Fibroblast of skin of right quadriceps (primary cell): ENCODE results near the gene FXYD1.
"Not testable (repeated sequence)": the region's sequence is repeated elsewhere in the genome, so short reads cannot be mapped to it uniquely, and the experiment has no call there.

ENCODE experiments used
- DNase-seq: peaks from one replicate; pipeline ENCODE4 v3.0.0-alpha.2; 2013

Gene FXYD1

DNA sequence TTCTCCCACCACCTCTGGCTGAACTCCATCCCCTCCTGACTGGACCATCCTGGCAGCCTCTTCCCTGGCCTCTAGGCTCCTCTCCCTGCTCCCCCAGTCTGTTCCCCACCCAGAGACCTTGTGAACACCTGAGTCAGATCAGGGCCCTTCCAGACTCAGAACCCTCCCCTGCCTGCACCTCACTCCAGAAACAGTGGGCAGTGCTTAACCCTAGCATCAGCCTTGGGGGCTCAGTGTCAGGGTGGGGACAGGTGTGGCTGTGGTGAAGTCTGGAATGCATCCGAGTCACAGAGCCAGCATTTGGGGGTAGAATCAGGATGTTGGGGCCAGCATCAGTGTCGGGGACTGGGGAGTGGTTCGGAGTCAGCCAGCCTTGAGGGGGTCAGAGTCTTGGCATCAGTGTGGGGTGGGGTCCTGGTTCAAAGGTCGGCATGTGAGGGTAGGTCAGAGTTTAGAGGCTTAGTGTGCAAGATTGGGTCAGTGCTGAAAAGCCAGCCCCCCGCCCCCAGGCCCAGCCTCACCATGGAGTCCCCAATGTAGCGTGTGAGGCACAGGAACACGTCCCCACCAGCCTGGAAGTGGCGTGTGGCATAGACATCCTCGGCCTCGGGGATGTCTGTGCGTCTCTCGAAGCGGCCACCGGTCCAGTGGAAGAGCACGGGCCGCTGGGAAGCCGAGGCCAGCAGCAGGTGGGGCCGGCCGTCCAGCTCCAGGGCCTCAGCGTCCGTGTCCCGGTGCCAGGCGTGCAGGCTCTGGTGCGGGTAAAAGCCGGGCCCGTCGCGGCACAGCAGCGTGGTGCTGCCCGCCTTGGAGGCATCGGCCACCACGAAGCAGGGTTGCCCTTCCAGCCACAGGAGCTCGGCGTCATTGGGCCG lies 12.6 kb upstream of the FXYD1 start:
- no peak for DNase-seq

DNA sequence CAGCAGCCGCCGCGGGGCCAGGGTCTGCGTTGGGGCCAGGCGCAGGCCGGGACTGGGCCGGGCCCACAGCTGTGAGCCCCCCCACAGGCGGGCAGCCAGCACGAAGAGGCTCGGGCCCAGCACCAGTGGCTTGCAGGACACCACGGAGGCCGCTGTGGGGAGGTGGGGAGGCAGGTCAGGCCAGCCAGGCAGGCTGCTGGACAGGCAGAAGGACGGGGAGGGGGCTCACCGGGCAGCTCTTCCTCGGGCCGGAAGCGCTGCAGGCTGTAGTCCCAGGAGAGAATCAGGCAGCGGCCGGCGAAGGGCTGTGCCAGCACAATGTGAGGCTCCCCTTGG lies 12.0 kb upstream of the FXYD1 start:
- DNase-seq, result no peak

DNA sequence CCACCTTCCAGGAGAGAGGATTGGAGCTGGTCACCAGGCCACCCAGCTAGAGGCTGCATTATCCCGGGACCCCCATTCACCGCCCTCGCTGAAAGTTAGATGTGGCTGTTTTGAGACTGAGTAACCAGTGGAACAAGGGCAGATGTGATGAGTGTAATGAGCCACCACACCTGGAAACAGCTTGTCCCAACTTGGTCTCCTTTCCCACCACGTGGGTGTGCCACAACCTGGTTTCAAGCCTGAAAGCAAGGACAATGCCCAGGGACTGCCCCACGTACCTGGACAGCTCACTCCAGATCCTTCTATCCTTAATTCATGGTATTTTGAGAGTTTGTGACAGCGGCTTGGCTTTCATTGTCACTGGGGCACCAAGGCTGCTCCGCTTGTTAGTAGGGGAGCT lies 10.8 kb upstream of the FXYD1 start:
- no peak for DNase-seq

DNA sequence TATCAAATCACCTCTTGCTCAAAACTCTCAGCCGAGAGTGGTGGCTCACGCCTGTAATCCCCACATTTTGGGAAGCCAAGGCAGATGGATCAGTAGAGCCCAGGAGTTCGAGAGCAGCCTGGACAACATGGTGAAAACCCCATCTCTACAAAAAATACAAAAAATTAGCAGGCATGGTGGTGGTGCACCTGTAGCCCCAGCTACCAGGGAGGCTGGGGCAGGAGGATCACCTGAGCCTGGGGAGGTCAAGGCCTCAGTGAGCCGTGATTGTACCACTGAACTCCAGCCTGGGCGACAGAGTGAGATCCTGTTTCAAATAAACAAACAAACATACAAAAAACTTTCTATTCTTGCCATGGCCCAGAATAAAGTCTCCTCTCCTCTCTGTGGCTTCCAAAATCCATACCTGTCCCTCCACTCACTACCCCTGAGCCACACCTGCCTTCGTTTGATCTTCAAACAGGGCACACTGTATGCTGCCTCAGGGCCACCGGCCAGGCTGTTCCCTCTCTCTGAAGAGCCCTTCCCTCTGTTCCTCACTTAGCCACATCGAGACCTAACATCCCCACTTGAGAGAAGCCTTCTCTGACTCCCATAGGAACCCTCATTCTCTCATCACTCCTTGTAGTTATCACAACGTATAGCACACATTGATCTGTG lies 10.1 kb upstream of the FXYD1 start:
- DNase-seq, result no peak

DNA sequence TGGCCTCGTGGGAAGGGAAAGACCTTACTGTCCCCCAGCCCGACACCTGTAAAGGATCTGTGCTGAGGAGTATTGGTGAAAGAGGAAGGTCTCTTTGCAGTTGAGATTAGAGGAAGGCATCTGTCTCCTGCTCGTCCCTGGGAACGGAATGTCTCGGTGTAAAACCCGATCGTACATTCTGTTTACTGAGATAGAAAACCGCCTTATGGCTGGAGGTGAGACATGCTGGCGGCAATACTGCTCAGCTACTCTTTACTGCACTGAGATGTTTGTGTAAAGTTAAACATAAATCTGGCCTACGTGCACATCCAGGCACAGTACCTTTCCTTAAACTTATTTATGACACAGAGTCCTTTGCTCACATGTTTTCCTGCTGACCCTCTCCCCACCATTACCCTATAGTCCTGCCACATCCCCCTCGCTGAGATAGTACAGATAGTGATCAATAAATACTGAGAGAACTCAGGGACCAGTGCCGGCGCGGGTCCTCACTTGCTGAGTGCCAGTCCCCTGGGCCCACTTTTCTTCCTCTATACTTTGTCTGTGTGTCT lies 8.8 kb upstream of the FXYD1 start:
- not testable (repeated sequence) for DNase-seq

DNA sequence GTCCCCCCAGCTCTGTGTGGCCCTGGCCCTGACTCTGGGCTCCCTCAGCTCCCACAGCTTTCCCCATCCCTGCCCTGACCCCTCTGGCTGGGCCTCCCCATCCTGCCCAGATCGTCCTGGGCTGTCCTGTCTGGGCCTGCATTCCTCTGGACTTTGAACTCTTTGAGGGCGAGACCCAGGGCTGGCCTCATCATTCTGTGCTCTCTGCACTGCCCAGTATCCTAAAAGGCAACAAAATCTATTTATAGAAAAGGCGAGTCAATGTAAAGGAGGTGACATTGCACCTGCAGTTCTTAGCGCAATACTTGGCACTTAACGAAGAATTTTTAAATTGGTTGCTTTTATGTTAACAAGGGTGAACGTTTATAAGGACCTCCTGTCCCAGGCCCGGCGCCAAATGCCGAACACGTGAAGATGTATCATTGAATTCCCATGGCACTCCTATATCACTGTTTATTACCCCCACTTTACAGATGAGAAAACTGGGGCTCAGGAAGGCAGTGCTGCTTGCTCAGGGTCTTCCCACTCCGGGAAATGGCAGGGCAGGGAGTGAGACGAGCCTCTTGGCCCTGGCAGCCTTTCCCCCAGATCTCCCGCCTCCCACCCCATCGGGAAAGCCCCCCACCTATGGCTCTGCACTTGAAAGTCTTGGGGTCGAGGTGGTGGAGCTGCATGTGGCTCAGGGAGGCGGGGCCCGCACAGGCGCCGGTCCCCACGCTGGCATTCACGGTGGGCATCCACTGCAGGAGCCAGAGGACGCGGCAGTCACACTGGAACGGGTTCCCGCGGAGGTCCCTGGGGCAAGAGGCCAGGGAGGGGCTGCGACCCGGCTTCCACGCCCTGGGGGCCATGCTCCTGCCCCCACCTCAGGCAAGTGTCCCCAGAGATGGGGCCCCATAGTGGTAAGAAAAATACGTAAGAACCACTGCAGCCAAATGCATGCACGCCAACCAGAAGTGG lies 7.6 kb upstream of the FXYD1 start:
- DNase-seq, result no peak

DNA sequence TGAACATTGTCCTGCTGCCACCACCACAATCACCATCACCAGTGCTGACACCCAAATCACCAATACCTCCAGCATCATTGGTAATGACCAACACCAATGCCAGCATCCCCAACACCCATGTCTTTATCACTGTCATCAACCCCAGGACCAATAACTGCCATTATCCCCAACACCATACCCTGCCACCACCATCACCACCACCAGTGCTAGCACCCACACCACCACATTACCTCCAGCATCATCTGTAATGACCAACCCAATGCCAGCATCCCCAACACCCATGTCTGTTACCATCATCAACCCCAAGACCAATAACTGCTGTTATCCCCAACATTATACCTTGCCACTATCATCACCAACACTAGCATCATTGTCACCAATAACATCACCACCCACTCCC lies 6.4 kb upstream of the FXYD1 start:
- no peak for DNase-seq

DNA sequence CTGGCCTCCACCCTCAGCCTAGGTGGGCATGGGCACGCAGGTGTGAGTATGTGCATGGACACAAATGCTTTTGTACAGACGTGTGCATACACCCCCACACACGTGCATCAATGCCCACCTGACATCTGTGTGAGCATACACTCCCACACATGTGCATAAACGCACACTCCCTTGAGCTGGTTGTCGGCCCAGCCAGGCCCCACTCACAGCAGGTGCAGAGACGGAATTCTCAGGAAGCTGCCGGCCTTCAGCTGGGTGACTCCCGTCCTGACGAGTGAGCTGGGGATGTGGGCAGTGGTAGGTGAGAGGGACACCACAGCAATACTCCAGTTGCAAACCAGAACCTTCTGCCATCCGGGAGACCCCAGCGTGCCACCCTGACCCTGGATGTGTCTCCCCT lies 4.8 kb upstream of the FXYD1 start:
- no peak for DNase-seq

DNA sequence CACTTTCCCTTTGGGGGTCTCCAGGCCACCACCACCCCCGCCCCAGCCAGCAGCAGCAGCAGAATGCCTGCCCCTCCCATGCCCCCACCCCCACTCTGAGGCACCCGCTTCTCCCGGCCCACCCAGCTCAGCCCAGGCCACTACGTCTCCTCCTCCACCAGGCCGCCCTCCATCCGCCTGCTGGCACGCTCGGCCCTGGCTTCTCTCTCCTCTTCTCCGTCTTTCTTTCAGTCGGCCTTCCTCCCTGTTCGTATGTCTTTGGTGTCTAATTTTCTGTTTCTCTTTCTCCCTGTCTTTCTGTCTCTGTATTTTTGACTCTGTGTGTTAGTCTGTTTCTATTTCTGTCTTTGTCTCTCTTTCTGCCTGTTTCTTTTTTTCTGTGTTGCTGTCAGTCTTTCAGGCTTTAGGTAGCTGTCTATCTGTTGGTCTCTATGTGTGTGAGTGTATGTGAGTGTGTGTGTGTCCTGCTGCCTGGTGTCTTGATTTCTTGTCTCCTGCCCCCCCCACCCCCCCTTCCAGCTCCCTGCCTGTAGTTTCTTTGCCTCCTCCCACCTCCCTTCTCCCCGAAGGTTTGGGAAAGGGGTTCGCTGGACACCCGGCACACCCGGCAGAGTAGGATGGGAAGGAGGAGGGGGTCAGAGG lies 3.9 kb upstream of the FXYD1 start, which contains the start of gene LGI4:
Gene LGI4 (minus strand): TSS at position 459 of the 642 bp plus-strand sequence. CDS start 379 bp downstream, at position 80.
- DNase-seq, result no peak

DNA sequence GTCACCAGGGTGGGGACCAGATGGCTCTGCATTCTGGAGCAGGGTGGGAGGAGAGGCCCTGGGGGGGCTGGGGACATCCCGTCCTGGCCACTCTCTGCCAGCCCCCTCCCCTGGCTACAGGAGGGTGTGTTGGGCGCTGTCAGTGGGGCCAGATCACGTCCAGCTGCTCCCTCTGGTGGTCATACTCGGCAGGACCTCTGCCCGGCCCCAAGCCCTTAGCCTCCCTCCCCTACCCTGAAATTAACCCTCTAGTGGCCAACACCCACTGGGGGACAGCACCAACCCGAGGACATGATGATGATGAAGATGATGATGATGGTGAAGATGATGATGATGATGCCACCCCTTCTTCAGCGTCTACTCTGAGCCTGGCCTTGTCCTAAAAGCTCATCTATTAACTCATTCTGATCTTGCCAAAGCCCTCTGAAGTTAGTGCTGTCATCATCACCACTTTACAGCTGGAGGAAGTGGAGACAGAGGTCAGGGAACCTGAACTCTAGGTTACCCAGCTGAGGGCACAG lies 3.2 kb upstream of the FXYD1 start:
- peak; percentile 53 for DNase-seq

DNA sequence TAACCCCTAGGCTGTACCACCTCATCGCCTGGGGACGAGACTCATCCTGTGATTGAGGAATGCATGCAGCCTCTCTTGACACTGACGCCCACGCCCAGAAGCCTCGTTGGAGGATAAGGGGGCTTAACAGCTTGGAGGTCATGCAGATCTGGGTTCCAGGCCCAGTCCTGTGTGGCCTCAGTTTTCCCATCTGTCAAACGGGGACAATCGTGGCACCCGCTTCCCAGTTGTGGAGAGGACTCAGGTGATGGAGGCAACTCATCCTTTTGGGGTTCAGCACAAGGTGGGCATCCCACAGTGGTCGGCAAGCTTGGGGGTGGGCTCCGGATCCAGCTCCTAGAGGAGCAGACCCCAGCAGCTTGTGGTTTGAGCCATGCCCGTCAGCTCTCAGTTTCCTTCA lies 2.4 kb upstream of the FXYD1 start:
- no peak for DNase-seq

DNA sequence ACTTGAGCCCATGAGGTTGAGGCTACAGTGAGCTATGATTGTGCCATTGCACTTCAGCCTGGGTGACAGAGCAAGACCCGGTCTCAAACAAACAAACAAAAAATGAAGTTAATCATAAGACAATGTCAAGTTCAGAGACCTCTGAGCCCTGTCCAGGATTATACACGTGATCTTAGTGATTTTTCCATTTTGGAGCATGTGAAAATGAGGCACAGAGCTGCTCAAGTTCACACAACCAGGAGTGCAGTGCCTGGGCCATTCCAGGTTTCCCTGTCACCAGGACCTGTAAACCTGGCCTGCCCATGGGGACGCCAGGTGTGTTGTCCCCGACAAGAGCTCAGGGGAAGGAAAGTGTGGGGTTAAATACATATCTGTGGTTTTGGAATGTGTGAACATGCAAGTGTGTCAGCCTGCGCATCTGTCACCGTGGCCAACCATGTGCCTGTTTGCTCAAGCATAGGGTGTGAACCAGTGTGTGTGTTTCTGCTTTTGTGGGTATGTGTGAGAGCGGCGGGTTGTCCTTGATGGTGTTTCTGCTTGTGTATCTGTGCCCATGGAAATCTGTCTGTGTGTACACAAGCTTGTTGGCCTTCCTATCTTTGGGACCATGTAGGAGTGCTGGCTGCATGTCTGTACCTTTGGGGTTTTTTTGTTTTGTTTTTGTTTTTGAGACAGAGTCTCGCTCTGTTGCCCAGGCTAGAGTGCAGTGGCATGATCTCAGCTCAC lies 1.5 kb upstream of the FXYD1 start:
- no peak for DNase-seq

DNA sequence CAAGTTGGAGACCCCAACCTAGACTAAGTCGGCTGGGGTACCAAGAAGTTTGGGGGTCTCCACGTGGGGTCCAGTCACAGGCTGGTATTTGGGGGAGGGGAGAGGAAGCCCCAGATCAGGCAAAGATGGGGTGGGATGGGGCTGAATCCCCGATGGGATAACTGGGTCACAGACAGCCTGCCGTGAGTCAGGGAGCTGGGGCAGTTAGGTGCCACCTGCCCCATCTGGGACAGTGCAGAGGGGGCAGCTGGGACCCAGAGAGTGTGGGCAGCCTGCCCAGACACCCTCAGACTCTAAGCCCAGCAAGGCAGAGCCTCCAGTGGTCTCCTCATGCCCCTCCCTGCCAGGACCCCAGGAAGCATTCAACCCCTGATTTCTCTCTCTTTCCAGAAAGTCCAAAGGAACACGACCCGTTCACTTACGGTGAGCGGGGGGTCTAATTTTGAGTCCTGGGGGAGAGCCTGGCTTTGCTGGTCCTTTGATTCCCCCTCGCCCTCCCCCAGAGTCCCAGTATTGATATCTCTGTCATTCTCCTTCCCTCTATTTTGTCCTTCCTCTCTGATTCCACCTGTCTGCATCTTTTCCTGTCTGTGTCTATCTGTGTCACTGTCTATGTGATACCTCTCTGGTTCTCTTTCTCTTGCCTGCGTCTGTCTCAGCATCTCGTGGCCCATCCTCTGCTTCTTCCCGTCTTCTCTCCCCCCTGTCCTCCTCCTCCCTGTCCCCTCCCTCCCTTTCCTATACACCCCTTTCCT lies 1.8 kb downstream of the FXYD1 start:
- DNase-seq, result no peak

DNA sequence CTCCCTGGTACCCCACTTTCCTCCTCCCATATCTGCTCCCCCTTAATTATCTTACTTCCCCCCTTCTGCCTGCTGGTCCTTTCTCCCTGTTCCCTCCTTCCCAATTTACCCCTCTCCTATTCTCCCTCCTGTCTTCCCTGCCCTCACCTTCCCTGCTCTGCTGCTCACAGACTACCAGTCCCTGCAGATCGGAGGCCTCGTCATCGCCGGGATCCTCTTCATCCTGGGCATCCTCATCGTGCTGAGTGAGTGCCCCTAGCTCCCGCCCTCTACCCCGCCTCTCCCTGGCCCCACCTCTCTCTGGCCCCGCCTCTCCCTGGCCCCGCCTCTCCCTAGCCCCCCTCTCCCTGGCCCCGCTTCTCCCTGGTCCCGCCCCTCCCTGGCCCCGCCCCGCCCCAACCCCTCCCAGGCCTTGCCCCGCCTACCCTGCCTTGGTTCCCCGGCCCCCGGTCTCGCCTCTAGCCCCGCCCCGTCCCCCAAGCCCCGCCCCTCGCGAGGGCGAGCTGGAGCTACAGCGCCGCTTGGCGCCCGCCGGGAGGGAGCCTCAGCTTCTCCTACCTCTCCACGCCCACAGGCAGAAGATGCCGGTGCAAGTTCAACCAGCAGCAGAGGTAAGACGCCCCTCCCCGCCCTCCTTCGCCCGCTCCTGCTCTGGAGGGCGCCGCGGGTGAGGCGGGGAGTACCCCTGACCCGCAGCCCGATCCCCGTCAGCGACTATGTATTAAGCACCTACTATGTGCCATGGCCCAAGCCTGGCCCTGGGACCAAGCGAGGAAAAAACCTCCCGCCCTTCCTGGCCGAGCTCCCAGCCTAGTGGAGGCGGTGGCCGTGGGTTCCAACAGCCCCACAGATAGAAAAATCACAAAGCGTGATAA lies 2.6 kb downstream of the FXYD1 start:
- peak; percentile 87 for DNase-seq

DNA sequence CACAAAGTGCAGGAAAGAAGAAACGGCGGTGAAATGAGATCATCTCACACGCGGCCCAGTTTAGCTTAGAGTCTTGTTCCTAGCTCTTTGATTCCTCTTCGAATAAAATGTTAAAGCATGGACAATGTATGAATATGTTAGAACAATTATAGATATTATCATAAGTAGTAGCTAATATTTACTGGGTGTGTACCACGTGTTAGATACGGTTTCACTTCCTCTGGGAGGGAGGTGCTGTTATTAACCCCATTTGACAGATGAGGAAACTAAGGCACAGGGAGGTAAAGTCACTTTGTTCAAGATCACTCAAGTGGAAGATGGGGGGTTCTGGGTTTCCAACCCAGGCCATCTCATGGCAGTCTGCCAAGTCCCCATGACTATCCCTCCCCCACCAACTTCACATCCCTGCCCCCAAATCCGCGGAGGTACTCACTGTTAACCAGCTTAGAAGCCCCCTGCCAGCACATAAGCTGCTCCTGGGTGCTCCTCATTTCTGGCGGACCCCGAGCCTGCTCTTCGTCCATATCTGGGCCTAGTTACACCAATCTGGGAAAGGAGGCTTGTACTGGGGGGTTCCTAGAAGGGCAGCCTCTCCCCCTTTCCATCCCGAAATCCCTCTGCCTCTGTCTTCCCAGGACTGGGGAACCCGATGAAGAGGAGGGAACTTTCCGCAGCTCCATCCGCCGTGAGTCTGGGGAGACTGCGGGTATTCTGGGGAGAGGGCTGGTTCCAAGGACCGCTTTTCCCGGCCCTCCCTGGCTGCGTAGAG lies 3.4 kb downstream of the FXYD1 start:
- no peak for DNase-seq

DNA sequence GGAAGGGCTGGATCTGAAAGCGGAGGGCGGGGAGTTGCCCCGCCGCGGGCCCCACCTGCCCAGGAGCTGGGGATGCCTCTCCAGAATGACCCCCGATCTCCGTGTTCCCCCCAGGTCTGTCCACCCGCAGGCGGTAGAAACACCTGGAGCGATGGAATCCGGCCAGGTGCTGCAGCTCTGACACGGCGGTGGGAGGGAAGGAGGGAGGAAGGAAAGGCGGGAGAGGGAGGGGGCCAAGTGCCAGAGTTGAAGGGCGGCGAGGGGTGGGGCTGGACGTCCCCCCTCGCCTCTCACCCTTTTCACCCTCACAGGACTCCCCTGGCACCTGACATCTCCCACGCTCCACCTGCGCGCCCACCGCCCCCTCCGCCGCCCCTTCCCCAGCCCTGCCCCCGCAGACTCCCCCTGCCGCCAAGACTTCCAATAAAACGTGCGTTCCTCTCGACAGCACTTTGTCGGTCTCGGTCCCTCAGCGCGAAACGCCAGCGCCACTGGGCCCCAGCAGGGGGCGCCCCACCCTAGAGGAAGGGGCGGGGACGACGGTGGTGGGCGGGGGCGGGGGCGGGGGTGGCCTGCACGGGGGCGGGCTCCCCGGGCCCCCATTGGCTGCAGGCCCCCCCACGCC lies 4.1 kb downstream of the FXYD1 start:
- peak; percentile 38 for DNase-seq

DNA sequence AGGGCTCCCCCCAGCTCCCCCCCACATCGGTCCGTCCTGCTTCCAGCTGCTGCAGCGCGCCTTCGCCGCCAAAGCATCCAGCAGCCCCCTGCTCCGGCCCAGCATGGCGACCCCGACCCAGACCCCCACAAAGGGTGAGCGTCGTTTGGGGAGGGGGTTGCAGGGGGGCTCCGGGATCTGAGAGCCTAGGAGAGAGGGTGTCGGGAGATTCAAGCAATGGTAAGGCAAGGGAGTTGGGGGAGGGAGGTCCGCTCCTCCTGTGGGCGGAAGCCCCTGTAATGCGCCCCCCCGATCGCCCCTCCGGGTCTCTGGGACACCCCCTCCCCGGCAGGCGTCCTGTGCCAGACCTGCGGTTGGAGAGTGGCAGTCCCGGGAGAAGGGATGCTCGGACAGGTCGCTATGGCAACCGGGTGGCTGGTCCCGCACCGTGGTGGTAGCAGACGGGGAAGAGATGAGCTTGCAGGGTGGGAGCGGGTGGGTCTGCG lies 4.6 kb downstream of the FXYD1 start, which contains the start of gene FXYD7:
Gene FXYD7 (plus strand): TSS at position 25 of the 485 bp plus-strand sequence. CDS start 79 bp downstream, at position 104.
- DNase-seq, result no peak

DNA sequence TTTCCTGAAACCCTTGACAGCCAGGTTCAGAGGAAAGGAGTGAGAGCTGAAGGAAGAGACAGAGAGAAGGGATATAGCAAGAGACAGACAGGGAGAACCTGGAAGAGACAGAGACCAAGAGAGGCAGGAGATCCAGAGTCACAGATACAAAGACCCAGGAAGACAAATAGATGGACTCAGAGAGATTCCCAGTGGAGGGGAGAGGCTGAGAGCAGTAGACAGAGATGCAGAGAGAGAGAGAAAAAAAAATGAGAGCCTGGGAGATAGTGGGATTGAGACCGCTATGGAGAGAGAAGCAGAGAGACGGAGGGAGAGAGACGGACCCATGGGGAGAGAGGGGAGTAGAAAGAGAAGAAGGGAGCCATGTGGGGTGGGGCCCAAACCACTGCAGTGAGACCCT lies 5.2 kb downstream of the FXYD1 start:
- DNase-seq, result no peak
